ENCODE measurements around the gene OR51B5.

The OR51B5 gene

DNA sequence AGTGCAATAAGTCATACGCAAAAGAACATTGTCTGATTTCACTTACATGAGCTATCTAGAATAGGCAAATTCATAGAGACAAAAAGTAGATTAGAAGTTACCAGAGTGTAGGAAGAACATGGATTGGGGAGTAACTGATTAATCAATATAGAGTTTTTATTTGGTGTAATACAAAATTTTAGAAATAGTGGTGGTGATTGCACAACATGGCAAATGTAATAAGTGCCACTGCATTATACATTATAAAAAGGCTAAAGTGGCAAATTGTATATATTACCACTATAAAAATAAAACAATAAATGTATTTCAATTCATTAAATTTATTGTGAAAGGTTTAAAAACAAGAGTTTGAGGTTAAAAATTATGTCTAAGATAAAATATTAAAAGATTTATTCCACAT is 32.9 kb downstream of the OR51B5 start:
- H3K36me3 ChIP-seq (replicated peaks; ENCODE audit: low read depth, low read length): no peaks in the 10 kb centered on the region
- H3K79me2 ChIP-seq (ENCODE audit: low read length): no peaks in the 10 kb centered on the region
- no peaks in the 10 kb centered on the region for H3K27me3 ChIP-seq (ENCODE audit: low read depth, low read length)
- H3K4me1 ChIP-seq (ENCODE audit: low read length): no peaks in the 10 kb centered on the region
- H3K27ac ChIP-seq (ENCODE audit: low read length): no peak overlapping the region
- H3K9me3 ChIP-seq (ENCODE audit: insufficient read depth, low read length): no peaks in the 10 kb centered on the region
- no peak overlapping the region for H3K4me3 ChIP-seq (ENCODE audit: low read length)
- H3K9ac ChIP-seq (ENCODE audit: low read length): no peak overlapping the region
- H4K20me1 ChIP-seq (ENCODE audit: insufficient read depth, low read length): no peaks in the 10 kb centered on the region
- no peak overlapping the region for H3K4me2 ChIP-seq (ENCODE audit: low read length)
- TF ChIP-seq EZH2phosphoT487 (IDR thresholded peaks at IDR 0.05; ENCODE audit: low read depth): no peak
- TF ChIP-seq, protein P1, sequence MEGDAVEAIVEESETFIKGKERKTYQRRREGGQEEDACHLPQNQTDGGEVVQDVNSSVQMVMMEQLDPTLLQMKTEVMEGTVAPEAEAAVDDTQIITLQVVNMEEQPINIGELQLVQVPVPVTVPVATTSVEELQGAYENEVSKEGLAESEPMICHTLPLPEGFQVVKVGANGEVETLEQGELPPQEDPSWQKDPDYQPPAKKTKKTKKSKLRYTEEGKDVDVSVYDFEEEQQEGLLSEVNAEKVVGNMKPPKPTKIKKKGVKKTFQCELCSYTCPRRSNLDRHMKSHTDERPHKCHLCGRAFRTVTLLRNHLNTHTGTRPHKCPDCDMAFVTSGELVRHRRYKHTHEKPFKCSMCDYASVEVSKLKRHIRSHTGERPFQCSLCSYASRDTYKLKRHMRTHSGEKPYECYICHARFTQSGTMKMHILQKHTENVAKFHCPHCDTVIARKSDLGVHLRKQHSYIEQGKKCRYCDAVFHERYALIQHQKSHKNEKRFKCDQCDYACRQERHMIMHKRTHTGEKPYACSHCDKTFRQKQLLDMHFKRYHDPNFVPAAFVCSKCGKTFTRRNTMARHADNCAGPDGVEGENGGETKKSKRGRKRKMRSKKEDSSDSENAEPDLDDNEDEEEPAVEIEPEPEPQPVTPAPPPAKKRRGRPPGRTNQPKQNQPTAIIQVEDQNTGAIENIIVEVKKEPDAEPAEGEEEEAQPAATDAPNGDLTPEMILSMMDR (IDR thresholded peaks at IDR 0.05; ENCODE audit: low read depth, low read length): no peak
- no peak overlapping the region for H2AFZ ChIP-seq (ENCODE audit: low read depth, low read length)

DNA sequence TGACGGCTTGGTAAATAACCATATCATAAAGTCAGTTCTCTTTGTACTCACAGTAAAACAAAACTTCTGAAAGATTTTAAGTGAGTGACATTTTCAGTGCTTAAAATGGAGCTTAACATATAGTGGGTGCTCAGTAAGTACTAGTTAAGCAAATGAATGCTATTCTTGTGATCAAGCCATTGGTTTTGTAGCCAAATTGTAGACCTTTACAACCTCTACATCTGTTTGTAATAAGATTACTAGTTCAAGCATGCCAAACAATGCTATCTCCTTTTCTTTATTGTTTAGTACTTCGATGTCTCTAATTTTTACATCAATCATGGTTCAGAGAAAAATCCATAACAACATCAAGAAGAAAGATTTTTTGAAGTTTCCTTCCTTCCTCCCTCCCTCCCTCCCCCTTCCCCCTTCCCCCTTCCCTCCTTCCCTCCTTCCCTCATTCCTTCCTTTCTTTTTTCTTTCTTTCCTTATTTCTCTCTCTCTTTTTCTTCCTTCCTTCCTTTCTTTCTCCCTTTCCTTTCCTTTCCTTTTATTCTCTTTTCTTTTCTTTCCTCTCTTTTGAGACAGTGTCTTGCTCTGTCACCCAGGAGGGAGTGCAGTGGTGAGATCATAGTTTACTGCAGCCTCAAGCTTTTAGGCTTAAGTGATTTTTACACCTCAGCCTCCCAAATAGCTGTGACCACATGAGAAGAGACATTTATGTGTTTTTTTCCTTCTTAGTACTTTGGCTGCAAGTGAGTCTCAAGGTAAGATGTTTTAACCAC is 35.9 kb downstream of the OR51B5 start:
- H3K4me2 ChIP-seq (ENCODE audit: low read length): no peak overlapping the region
- H3K36me3 ChIP-seq (replicated peaks; ENCODE audit: low read depth, low read length): no peaks in the 10 kb centered on the region
- no peaks in the 10 kb centered on the region for H3K4me1 ChIP-seq (ENCODE audit: low read length)
- no peak overlapping the region for H2AFZ ChIP-seq (ENCODE audit: low read depth, low read length)
- no peaks in the 10 kb centered on the region for H3K9me3 ChIP-seq (ENCODE audit: insufficient read depth, low read length)
- no peak overlapping the region for H3K4me3 ChIP-seq (ENCODE audit: low read length)
- H3K79me2 ChIP-seq (ENCODE audit: low read length): no peaks in the 10 kb centered on the region
- no peaks in the 10 kb centered on the region for H4K20me1 ChIP-seq (ENCODE audit: insufficient read depth, low read length)
- TF ChIP-seq EZH2phosphoT487 (IDR thresholded peaks at IDR 0.05; ENCODE audit: low read depth): no peak
- TF ChIP-seq, protein P1 (IDR thresholded peaks at IDR 0.05; ENCODE audit: low read depth, low read length): no peak
- H3K27ac ChIP-seq (ENCODE audit: low read length): no peak overlapping the region
- no peaks in the 10 kb centered on the region for H3K27me3 ChIP-seq (ENCODE audit: low read depth, low read length)
- H3K9ac ChIP-seq (ENCODE audit: low read length): no peak overlapping the region

DNA sequence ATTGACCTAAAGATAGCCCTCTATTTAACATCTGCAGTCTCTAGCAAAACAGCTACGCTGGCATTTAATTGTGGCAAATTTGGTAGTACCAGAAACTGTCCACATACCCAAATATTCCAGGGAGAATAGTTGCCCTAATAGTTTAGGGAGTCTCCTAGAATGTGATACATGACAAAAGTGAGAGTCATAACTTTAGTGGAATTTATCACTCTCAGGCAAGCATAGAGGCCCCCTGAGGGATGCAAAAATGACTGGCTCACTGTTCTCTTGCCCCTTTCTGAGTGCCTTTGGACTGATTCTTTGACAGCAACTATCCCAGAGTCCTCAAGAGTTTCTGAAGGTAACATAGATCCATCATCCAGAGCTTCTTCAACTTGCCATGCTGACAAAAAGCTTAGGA is 39.3 kb downstream of the OR51B5 start:
- Histone ChIP-seq H4K20me1 (ENCODE audit: insufficient read depth, low read length) (no peaks in the 10 kb centered on the region), H3K4me2 (ENCODE audit: low read length) (no peak overlapping the region), H2AFZ (ENCODE audit: low read depth, low read length) (no peak overlapping the region), H3K9me3 (ENCODE audit: insufficient read depth, low read length) (no peaks in the 10 kb centered on the region), H3K27ac (ENCODE audit: low read length) (no peak overlapping the region), H3K79me2 (ENCODE audit: low read length) (no peaks in the 10 kb centered on the region), H3K4me3 (ENCODE audit: low read length) (no peak overlapping the region), H3K9ac (ENCODE audit: low read length) (no peak overlapping the region), H3K4me1 (ENCODE audit: low read length) (no peaks in the 10 kb centered on the region), H3K27me3 (ENCODE audit: low read depth, low read length) (no peaks in the 10 kb centered on the region), H3K36me3 (replicated peaks; ENCODE audit: low read depth, low read length) (no peaks in the 10 kb centered on the region)
- TF ChIP-seq, protein P1 (IDR thresholded peaks at IDR 0.05; ENCODE audit: low read depth, low read length): no peak
- no peak for TF ChIP-seq EZH2phosphoT487 (IDR thresholded peaks at IDR 0.05; ENCODE audit: low read depth)

DNA sequence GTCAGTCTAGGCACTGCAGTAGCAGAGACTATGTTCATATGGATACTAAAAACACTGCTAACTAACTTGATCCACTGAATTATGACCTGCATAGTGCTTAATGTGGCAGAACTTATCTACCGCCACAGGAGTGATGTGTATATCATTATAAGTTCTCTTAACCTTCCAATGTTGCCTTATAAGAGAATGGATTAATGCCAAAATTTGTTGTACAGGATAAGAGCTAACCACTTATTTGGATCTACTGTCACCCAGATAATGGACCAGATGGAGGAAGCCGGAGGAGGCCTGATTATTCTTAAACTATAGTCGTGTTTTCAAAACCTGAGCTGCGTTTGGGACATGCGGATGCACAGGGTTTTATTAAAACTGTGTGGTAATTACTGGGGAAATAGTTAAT is 39.7 kb downstream of the OR51B5 start:
- Histone ChIP-seq H3K4me3 (ENCODE audit: low read length) (no peak overlapping the region), H4K20me1 (ENCODE audit: insufficient read depth, low read length) (no peaks in the 10 kb centered on the region), H3K36me3 (replicated peaks; ENCODE audit: low read depth, low read length) (no peaks in the 10 kb centered on the region), H3K4me1 (ENCODE audit: low read length) (no peaks in the 10 kb centered on the region), H3K27ac (ENCODE audit: low read length) (no peak overlapping the region), H3K4me2 (ENCODE audit: low read length) (no peak overlapping the region), H3K9me3 (ENCODE audit: insufficient read depth, low read length) (no peaks in the 10 kb centered on the region), H3K79me2 (ENCODE audit: low read length) (no peaks in the 10 kb centered on the region), H3K27me3 (ENCODE audit: low read depth, low read length) (no peaks in the 10 kb centered on the region), H2AFZ (ENCODE audit: low read depth, low read length) (no peak overlapping the region), H3K9ac (ENCODE audit: low read length) (no peak overlapping the region)
- TF ChIP-seq, protein P1 (IDR thresholded peaks at IDR 0.05; ENCODE audit: low read depth, low read length): no peak
- no peak for TF ChIP-seq EZH2phosphoT487 (IDR thresholded peaks at IDR 0.05; ENCODE audit: low read depth)
